ENCODE data around the gene GRIN1. TPM values are rescaled to one million over a fixed set of nuclear protein-coding genes. Genes with fewer than 3 reads are reported as not detected.

GRIN1 gene
- total RNA-seq, 1 donor from 2014 or later, result not detected

GRCh38 chr9:137156567-137157375, 17.8 kb downstream of the GRIN1 start:
- no peak for DNase-seq (ENCODE audit: low read depth)
- no peak for TF ChIP-seq CTCF (conservative IDR thresholded peaks at IDR 0.05; ENCODE audit: low read depth, low read length)
- H3K4me3 ChIP-seq (ENCODE audit: low read depth, low read length), result no peak overlapping the region

GRCh38 chr9:137157618-137158415, 18.9 kb downstream of the GRIN1 start:
- no peak overlapping the region for H3K4me3 ChIP-seq (ENCODE audit: low read depth, low read length)
- TF ChIP-seq CTCF (conservative IDR thresholded peaks at IDR 0.05; ENCODE audit: low read depth, low read length), result no peak
- DNase-seq (ENCODE audit: low read depth), result no peak

DNA sequence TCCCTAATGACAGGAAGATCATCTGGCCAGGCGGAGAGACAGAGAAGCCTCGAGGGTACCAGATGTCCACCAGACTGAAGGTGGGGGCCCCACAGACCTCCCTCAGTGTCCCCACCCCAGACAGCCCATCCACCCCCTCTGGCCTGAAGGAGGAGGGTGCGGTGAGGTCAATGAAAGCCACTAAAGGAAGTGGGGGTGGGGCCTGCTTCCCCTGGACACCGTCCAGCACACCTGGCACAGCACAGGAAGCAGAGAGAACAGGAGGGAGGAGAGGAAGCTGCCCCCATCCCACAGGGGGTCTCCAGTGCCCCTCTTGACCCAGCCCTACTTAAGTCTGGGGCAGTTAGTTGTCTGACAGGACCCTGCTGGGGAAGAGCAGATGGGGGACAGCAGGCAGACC, 19.7 kb downstream of the GRIN1 start:
- no peak overlapping the region for H3K4me3 ChIP-seq (ENCODE audit: low read depth, low read length)
- no peak for DNase-seq (ENCODE audit: low read depth)
- TF ChIP-seq CTCF (conservative IDR thresholded peaks at IDR 0.05; ENCODE audit: low read depth, low read length), result no peak

GRCh38 chr9:137159105-137160053, 20.4 kb downstream of the GRIN1 start:
- H3K4me3 ChIP-seq (ENCODE audit: low read depth, low read length), result no peak overlapping the region
- DNase-seq (ENCODE audit: low read depth), result no peak
- TF ChIP-seq CTCF (conservative IDR thresholded peaks at IDR 0.05; ENCODE audit: low read depth, low read length), result no peak

- no peak overlapping the region for H3K4me3 ChIP-seq (ENCODE audit: low read depth, low read length)
- no peak for DNase-seq (ENCODE audit: low read depth)
- TF ChIP-seq CTCF (conservative IDR thresholded peaks at IDR 0.05; ENCODE audit: low read depth, low read length), result no peak
These were observed 21.1 kb downstream of the GRIN1 start for GRCh38 chr9:137160054-137160425.

DNA sequence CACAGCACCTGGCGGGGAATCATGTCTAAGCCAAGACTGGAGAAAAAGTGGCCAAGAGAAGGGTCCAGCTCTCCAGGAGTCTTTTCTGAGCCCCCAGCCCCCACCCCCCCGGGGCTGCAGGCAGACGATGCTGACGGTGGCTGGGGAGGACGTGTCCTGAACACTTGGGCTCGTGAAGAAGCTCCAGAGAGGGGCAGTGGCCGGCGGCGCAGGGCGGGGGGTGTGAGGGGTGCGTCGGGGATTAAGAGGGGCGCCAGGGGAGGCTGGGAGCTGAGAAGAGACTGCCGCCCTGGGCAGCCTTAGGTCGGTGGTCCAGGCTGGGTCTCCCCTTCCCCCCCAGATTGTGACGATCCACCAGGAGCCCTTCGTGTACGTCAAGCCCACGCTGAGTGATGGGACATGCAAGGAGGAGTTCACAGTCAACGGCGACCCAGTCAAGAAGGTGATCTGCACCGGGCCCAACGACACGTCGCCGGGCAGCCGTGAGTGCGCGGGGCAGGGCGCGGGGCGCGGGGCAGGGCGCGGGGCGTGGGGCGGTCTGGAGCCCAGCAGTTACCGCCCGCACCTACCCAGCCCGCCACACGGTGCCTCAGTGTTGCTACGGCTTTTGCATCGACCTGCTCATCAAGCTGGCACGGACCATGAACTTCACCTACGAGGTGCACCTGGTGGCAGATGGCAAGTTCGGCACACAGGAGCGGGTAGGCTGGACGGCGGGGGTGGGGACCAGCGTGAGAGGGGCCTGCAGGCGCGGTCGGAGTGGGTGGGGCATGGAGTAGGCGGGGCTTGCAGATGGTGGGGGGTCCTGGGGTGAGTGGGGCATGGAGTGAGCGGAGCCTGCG, 22.0 kb downstream of the GRIN1 start:
- H3K4me3 ChIP-seq (ENCODE audit: low read depth, low read length), result no peak overlapping the region
- no peak for TF ChIP-seq CTCF (conservative IDR thresholded peaks at IDR 0.05; ENCODE audit: low read depth, low read length)
- DNase-seq (ENCODE audit: low read depth), result no peak
